Endometrial microvascular endothelial cells (primary cell): Measurements from ENCODE around the gene IRF8. TPM values are rescaled to one million over a fixed set of nuclear protein-coding genes. Genes with fewer than 3 reads are reported as not detected.

Experiments
- in situ Hi-C: cut with HindIII; loops from 2 replicates; pipeline ENCODE4 v1.10.0; 2017; ENCODE audit warnings: low sequenced_read_pairs, low pct_unique_long_range_greater_than_20kb; ENCODE audit errors: inconsistent ontology term
- total RNA-seq: library from RNA; depleted of rRNA; stranded (reverse); fragments of >200 nt; gene quantifications from one replicate; pipeline ENCODE4 v1.2.3, GENCODE V29; 2015; ENCODE audit errors: inconsistent ontology term

Gene IRF8
- total RNA-seq, 1 donor from 2014 or later = not detected

DNA sequence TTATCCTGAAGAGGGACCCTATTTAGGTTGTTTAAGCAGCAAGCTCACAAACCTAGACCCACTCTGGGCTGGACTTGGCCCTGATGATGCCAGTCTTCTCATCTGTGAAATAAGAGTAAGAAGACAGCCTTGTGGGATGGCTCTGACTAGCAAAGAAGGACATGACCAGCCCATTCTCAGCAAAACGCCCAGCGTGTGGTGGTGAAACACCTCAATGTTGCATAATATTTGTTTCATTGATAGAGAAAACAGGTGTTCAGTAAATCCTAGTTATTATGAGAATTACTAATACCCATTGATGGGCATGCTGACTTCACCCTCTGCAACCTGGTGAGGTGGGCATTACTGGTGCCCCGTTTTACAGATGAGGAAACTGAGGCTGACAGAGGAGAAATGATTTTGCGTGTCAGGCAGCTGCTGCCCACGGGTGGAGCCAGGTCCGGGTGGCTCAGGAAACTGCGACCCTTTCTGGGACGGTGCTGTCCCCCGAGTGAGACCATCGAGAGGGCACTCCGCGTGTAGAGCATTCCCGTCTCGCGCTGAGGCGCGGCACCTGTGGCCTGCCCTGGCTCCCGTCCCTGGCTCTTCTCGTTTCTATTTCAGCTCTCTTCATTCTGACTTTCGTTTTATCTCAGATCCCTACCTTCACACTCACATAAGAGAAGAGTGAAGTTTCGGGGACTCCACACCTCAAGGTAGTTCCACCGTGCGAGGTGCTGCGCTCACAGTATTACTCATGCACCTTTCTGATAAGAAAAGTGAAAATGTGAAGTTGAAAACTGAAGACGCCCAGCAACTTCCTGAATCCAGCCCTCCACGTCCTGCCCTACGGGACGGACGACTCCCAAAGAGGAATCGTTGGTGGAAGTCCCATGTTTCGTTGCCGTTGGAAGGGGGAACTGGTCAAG, 48.5 kb downstream of the IRF8 start:
- in situ Hi-C loops = no loop called here

DNA sequence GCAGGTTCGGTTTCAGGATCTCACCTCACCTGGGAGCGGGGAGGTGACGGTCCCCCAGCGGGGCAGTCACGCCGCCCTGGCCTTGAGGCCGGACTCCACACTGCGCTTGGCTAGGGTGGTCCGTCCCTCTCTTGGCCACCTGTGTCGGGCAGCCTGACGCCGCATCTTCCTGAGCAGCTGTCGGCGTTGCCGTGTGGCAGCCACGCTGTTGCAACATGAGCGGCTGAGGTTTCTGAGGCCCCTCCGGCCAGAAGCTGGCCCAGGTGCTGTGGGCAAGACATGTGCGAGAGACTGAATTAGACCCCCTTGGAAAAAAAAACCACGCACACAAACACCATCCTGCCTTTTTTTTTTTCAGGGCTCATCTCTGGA, 49.2 kb downstream of the IRF8 start:
- in situ Hi-C loops = no loop called here

DNA sequence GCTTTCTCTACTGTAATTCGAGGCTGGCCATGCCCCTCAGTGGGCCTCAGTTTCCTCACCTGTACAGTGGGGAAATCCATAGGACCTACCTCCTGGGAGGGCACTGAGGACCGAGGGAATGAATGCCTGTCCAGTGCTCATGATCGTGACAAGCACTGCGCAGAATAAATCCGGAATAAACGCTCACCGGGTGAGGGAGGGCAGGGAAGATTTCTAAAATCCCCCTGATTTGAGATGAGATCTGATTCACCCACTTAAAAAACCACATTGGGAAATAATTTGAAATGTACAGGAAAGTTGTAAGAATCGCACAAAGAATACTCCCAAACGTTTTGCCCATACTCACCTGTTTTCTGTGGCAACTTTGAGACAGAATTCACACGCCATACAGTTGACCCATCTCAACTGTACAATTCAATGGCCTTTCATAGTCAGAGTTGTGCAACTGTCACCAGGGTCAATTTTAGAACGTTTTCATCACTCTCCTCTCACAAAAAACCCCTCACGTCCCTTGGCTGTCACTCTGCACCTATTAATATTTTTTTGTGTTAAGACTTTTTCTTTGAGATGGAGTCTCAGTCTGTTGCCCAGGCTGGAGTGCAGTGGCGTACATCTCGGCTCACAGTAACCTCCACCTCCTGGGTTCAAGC, 49.8 kb downstream of the IRF8 start:
- in situ Hi-C loops = no loop called here

DNA sequence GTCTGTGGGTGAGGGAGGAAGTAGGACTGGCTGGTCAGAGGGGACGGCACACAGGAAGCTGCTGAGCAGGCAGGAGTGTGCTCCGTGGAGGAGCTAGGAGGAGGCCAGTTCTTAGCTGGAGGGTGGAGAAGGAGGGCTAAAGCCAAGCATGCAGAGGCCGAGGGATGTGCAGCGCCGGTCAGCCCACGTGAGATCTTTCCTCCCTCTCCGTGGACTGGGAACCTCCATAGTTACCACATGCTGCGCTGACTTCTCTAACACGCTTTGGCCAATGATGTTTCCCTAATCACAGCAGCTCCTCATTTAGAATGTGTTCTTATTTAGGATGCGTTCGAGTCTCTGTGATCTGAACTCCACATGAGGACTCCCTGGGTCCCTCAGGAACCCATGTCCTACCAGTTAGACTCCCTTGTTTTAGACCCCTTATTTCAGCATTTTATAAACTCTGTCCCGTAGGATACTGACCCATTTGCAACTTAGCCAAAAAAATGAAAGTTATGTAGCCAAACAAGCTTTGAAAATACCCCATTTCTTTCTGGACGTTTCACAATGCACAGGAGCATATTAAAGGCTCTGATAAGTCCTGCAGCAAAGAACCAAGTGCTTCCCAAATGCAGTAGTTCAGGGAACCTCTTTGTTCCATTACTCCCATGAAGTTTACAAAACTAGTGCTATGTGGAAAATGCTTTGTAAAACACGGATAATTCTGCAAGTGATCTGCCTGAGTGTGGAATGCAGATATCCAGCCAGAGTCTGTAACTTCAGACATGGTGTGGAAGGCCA, 51.4 kb downstream of the IRF8 start:
- in situ Hi-C loops = no loop called here

DNA sequence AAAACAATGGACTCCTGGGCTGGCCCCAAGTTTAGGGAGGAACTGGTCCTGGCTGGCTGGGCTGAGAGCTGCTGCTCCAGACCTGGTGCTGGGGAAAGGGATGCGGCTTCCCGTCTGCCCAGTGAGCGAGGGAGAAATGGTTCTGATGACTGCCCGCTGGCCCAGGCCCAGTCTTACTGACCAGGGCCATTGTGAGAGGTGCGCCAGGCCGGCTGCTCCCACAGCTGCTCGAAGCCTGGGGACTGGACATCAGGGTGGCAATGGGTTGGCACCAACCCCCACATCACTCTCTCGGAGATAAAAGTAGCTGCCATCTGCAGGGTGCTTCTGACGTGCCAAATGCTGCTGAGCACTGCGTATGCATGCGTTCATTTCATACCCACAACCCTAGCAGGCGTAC, 53.2 kb downstream of the IRF8 start:
- in situ Hi-C loops = no loop called here

DNA sequence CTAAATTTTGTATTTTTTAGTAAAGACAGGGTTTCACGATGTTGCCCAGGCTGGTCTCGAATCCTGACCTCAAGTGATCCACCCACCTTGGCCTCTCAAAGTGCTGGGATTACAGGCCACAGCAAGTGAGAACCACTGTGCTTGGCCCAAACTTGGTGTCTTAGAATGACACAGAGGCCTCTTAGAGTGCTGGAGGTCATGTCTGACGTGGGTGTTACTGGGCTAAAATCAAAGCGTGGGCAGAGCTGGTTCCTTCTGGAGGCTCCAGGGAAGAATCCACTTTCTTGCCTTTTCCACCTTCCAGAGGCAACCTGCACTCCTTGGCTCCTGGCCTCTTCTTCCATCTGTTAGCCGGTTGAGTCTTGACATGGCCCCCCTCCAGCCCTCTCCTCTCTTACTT, 53.8 kb downstream of the IRF8 start:
- in situ Hi-C loops = no loop called here

DNA sequence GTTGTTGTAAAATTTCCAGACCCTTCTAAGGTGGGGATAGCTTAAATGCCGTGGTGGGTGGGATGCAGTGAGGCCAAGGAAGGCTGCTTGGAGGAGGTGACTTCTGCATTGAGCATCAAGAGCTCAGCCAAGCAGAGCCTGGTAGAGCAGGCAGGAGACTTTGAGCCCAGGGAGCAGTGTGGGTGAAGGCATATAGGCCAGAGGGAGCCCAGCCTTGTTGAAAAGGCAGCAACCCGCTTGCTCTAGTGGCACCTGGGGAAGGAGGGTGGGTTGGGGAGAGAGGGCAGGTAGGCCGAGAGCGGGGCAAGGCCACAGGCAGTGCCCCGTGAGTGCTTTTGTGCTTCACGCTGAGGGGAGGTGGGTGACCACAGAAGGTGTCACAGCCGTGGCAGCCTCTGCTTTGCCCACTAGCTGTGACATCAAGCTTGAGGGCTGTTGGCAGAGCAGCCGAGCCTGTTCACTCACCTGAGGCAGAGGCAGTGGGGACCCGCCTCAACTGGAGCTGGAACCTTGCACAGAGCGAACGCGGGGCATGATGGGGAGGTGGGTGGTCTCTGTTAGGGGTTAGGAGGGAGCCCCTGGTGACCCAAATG, 56.1 kb downstream of the IRF8 start:
- in situ Hi-C loops = no loop called here

DNA sequence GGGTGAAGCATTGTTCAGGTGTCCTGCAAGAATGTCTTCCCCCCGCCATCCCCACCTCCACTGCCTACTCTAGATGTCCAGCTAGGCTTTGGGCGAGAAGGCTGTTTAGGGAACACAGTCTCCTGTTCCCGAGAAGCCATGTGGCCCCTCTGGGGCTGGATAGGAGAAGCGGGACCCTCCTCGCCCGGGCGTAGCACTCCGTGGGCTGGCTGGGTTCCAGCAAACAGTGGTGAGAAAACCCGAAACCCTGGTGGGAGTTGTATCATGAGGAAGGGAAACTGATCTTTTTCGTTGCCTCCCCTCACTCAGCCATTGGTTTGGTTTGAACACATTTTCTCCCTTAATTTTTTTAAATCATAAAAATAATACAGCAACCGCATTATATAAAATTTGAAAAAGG, 56.6 kb downstream of the IRF8 start:
- in situ Hi-C loops = no loop called here

DNA sequence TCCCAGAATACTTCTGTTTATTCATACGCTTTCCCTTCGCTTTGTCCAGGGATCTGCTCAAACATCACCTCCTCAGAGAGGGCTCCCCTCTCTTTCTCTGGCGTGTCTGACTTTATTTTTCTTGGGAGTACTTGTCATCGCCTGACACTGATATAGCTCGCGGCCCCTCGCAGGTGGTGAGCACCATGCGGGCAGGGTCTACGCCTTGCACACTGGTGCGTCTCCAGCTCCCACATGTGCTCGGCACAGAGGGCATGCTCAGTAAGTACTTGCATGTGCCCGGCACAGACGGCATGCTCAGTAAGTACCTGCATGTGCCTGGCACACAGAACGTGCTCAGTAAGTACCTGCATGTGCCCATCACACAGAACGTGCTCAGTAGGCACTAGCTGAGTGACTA, 57.5 kb downstream of the IRF8 start:
- in situ Hi-C loops = no loop called here

DNA sequence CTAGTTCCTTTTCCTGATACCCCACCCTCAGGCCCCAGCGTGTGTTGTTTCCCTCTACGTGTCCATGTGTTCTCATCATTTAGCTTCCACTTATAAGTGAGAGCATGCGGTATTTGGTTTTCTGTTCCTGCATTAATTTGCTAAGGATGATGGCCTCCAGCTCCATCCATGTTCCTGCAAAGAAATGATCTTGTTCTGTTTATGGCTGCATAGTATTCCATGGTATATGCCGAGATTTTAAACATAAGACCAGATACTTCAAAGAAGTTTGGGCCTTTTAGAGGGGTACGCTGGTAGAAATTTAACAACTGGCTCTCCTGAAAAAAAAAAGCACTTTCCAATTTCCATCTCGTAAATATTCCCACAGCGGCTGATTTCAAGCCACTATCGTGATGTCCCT, 59.8 kb downstream of the IRF8 start:
- in situ Hi-C loops = no loop called here

DNA sequence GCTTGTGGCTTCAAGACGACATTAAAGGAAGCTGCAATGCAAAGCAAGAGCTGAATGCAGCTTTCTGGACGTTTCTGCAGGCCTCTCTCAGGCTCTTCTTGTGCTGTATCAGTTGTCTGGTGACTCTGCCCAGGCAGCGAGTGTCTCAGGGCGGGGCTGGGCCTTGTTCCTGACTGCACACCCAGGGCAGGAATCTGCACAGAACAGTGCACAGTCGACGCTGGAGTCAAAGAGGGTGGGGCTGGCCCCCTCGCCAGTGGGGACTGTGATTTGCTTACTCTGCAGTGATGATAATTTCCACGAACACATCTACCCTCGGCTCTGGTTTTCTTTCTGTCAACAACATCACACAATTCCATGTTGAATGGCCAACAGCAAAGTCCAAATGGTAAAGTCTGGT, 60.7 kb downstream of the IRF8 start:
- in situ Hi-C loops = no loop called here

DNA sequence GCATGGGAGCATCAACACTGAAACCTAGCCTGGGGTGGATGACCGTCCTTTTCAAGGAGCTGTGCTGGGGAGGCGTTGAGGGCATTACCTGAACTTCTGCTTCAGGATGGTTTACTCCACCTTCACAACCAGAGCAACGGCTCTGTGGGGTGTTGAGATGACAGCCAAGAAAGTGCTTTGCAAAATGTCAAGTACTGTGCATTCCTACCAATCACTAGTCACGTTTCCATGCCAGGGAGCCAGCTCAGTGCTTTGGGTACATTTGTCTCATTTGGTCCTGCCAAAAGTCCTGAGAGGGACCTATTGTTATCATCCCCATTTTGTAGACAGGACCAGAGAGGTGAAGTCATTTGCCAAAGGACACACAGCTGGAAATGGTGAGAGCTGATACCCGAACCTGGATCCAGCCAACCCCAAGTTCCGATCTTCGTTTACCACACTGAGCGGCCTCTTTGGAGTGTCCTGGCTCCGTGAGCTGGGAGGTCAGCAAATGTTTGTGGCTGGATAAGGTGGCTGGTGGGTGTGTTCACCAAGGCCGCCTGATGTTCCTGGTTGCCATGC, 61.6 kb downstream of the IRF8 start:
- in situ Hi-C loops = no loop called here

DNA sequence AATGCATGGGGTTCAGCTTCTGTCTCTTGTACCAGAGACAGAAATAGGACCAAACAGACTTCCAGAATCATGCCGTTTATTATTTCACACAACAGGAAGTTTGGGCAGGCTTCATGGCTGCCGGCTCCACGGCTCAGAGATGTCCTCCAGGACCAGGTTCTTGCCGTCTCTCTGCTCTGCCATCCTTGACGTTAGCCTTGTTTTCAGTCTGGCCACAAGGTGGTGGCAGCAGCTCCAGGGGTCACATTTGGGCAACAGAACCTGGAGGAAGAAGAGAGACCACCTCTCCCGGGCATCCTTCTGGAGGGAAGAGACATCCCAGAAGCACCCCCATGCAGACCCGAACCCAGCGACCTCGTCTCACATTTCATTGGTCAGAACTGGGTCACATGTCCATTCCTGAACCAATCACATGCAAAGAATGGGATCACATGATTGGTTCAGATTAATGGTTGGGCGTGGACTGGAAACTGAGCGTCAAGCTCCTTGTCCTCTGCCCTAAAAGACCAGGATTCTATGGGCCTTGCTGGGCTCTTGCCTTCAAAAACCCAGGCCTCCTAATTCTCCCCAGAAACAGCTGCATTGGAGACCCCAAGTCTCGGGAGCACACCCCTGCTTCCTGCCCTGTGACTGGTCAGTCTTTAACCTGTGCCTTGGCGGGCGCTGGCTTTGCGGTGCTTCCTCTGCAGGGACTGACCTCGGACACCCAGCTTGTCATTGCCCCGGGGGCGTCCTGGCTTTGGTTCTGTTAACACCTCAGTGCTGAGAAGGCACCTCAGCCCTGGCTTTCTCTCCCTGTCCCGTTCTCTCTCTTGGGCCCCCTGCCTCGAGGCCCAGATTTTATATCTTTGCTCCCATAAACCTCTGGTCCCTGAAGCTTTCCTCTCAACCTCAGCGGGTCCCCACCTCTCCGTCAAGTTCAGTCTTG, 63.3 kb downstream of the IRF8 start:
- in situ Hi-C loops = no loop called here

DNA sequence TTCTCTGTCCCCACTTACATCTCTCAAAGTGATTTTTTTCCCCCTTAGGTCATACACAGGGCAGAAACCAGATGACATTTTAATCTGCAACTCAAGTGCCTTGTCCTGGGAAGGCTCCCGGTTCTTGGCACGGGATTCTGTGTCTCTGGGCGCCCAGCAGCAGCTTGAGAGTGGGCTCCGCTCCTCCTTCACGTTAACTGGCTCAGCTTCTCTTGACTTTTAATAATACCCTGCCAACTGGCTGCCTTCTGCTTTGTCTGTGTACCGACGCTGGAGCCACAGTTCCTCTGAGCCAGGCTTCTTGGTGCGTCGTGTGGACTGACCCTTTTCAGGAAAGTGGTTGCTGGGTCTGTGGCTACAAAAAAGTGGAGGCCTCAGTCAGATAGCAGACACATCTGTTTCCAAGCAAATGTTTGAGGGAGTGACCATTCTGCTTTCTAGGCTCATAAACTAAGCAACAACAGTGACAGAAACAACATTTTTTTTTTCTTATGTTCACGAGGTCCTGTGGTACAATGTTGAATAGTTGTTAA, 64.9 kb downstream of the IRF8 start:
- in situ Hi-C loops = no loop called here

DNA sequence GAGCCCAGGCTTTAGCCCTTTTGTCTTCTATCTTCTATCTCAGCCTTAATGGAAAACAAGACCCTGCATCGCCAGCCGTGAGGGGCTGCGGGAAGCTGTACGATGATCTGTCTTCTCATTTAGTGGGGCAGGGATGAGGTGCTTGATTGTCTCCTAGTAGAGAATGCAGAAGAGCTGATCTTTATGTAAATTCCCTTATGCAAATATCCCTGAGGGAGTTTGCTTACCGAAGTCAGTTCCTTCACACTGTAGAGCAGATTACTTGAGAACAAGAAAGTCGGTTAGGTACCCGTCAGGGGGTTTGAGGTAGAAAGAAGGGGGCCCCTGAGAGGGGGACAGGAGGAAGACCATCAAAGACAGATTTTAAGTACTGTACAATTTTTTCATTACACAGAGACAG, 66.2 kb downstream of the IRF8 start:
- in situ Hi-C loops = no loop called here

DNA sequence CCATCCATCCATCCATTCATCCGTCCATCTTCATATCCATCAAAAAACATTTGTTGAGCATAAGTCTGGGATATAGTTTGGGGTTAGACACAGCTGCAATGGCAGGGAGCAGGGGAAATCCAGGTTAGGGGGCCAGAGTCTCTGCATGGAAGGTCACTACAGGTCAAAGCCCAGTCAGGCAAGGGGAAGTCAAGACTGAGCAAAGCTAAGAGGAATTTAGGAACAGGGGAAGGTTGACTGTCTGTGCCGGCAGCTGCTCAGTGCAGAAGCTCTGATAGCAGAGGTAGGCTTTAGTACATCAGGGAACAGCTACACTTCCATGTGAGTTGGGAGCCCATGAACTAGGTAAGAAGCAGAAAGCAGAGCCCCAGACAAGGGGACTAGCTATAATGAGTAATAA, 68.1 kb downstream of the IRF8 start:
- in situ Hi-C loops = no loop called here

DNA sequence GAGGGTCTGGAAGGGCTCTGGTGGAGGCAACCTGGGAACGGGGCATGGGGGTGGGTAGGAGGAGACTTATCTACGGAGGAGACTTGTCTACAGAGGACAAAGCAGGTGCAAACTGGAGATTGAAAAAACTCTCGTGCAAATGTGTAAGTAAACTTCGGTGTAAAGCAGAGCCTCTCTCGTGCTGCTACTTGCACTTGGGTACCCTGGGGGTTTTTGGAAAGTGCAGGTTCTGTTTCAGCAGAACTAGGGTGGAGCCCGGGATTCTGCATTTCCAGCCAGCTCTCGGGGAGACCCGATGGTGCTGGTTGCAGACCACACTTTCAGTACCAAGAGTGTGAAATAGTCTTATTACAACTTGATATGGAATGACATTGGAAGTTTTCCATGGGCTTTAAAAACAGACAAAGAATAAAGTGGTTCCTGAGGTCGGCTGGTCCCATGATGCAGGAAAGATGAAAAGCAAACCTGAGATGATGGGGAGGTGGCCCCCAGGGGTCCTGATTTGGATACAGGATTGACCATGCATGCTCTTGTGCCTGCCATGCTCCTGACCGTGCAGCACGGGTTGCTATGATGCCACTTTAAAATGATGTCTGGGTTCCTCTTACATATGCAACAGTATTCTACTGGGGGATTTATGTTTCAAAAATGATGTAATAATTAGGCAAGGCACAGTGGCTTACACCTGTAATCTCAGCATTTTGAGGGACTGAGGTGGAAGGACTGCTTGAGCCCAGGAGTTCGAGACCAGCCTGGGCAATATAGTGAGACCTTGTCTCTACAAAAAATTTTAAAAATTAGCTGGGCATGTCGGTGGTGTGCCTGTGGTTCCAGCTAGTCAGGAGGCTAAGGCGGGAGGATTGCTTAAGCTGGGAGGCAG, 69.3 kb downstream of the IRF8 start:
- in situ Hi-C loops = no loop called here
